Mesodermal cell (in vitro differentiated cells): ENCODE data around the gene SLC12A9.

Source experiments
- H3K27ac ChIP-seq: 2 replicates; pipeline ENCODE4 v1.7.0; 2013; ENCODE audit warnings: mild to moderate bottlenecking, low read depth, low read length, moderate library complexity; ENCODE audit not compliant: severe bottlenecking
- H3K36me3 ChIP-seq: 2 replicates; pipeline ENCODE4 v1.7.1; 2013; ENCODE audit warnings: mild to moderate bottlenecking, low read length, moderate library complexity; ENCODE audit not compliant: control insufficient read depth, insufficient read depth
- H3K4me1 ChIP-seq: one replicate; pipeline ENCODE4 v1.7.1; 2013; ENCODE audit warnings: mild to moderate bottlenecking, low read length; ENCODE audit not compliant: insufficient read depth, control insufficient read depth, poor library complexity, severe bottlenecking
- H3K4me3 ChIP-seq: 2 replicates; pipeline ENCODE4 v1.7.0; 2013; ENCODE audit warnings: low read length, control low read depth, mild to moderate bottlenecking; ENCODE audit not compliant: insufficient read depth, poor library complexity, severe bottlenecking; ENCODE audit errors: extremely low read depth
- H3K9me3 ChIP-seq: 2 replicates; pipeline ENCODE4 v1.7.1; 2013; ENCODE audit warnings: mild to moderate bottlenecking, low read length, moderate library complexity; ENCODE audit not compliant: control insufficient read depth
- WGBS, 2 experiments: methylation state at CpG; one replicate each; pipeline ENCODE4 v1.1.5; 2013; ENCODE audit warnings: missing lambda C conversion rate in 2 of 2; ENCODE audit not compliant: insufficient coverage in 2 of 2; 5-methylcytosine and 5-hydroxymethylcytosine counted together

SLC12A9 gene

GRCh38 chr7:100875356-100875751, 22.8 kb downstream of the SLC12A9 start:
- peak overlapping the region; percentile 93 for H3K27ac ChIP-seq
- peak overlapping the region; percentile 100 for H3K4me3 ChIP-seq
- peaks cover 22% of the 10 kb centered on the region for H3K4me1 ChIP-seq
- H3K9me3 ChIP-seq, result no peaks in the 10 kb centered on the region
- H3K36me3 ChIP-seq, result peaks cover 86% of the 10 kb centered on the region
- WGBS, 2 experiments, result 0% methylated on average over 24 of the region's 39 CpGs

GRCh38 chr7:100878013-100878412, 25.5 kb downstream of the SLC12A9 start:
- no peaks in the 10 kb centered on the region for H3K9me3 ChIP-seq
- no peak overlapping the region for H3K27ac ChIP-seq
- peaks cover 31% of the 10 kb centered on the region for H3K4me1 ChIP-seq
- no peak overlapping the region for H3K4me3 ChIP-seq
- H3K36me3 ChIP-seq, result peaks cover 88% of the 10 kb centered on the region
- 88% methylated on average over 7 of the region's 7 CpGs for WGBS, 2 experiments

- no peaks in the 10 kb centered on the region for H3K9me3 ChIP-seq
- no peak overlapping the region for H3K27ac ChIP-seq
- peaks cover 88% of the 10 kb centered on the region for H3K36me3 ChIP-seq
- 85 to 96% methylated on average over 5 to 6 of the region's 6 CpGs for WGBS, 2 experiments
- peaks cover 34% of the 10 kb centered on the region for H3K4me1 ChIP-seq
- H3K4me3 ChIP-seq, result no peak overlapping the region
Measured at GRCh38 chr7:100878685-100879084, 26.2 kb downstream of the SLC12A9 start.

GRCh38 chr7:100879685-100880261, 27.3 kb downstream of the SLC12A9 start:
- Histone ChIP-seq H3K4me3 (no peak overlapping the region), H3K27ac (no peak overlapping the region), H3K9me3 (no peaks in the 10 kb centered on the region), H3K4me1 (peaks cover 39% of the 10 kb centered on the region), H3K36me3 (peaks cover 90% of the 10 kb centered on the region)
- 91% methylated on average over 11 of the region's 11 CpGs for WGBS, 2 experiments

- WGBS, 2 experiments, result 96 to 100% methylated on average over 6 to 7 of the region's 7 CpGs
- Histone ChIP-seq H3K27ac (no peak overlapping the region), H3K4me1 (peaks cover 39% of the 10 kb centered on the region), H3K4me3 (no peak overlapping the region), H3K36me3 (peaks cover 99% of the 10 kb centered on the region), H3K9me3 (no peaks in the 10 kb centered on the region)
Measured at GRCh38 chr7:100880645-100881044, 28.1 kb downstream of the SLC12A9 start.

GRCh38 chr7:100881136-100881535, 28.6 kb downstream of the SLC12A9 start:
- peaks cover 100% of the 10 kb centered on the region for H3K36me3 ChIP-seq
- no peaks in the 10 kb centered on the region for H3K9me3 ChIP-seq
- H3K4me1 ChIP-seq, result peaks cover 36% of the 10 kb centered on the region
- H3K27ac ChIP-seq, result no peak overlapping the region
- no peak overlapping the region for H3K4me3 ChIP-seq
- WGBS, 2 experiments, result 91 to 98% methylated on average over 13 to 17 of the region's 20 CpGs

- Histone ChIP-seq H3K9me3 (no peaks in the 10 kb centered on the region), H3K4me1 (peaks cover 29% of the 10 kb centered on the region), H3K36me3 (peaks cover 100% of the 10 kb centered on the region), H3K27ac (no peak overlapping the region), H3K4me3 (no peak overlapping the region)
- WGBS, 2 experiments, result 94 to 98% methylated on average over 7 of the region's 9 CpGs
Measured at GRCh38 chr7:100882201-100882600, 29.7 kb downstream of the SLC12A9 start.

GRCh38 chr7:100882785-100883526, 30.4 kb downstream of the SLC12A9 start:
- peaks cover 31% of the 10 kb centered on the region for H3K4me1 ChIP-seq
- WGBS, 2 experiments, result 97% methylated on average over 18 to 20 of the region's 24 CpGs
- no peak overlapping the region for H3K27ac ChIP-seq
- H3K36me3 ChIP-seq, result peaks cover 100% of the 10 kb centered on the region
- no peaks in the 10 kb centered on the region for H3K9me3 ChIP-seq
- no peak overlapping the region for H3K4me3 ChIP-seq

- no peak overlapping the region for H3K4me3 ChIP-seq
- 93 to 95% methylated on average over 18 to 24 of the region's 29 CpGs for WGBS, 2 experiments
- H3K27ac ChIP-seq, result no peak overlapping the region
- peaks cover 90% of the 10 kb centered on the region for H3K36me3 ChIP-seq
- peaks cover 22% of the 10 kb centered on the region for H3K4me1 ChIP-seq
- no peaks in the 10 kb centered on the region for H3K9me3 ChIP-seq
Measured at GRCh38 chr7:100884736-100885439, 32.4 kb downstream of the SLC12A9 start.

GRCh38 chr7:100885440-100886141, 33.1 kb downstream of the SLC12A9 start:
- Histone ChIP-seq H3K9me3 (no peaks in the 10 kb centered on the region), H3K27ac (no peak overlapping the region), H3K4me3 (no peak overlapping the region), H3K36me3 (peaks cover 83% of the 10 kb centered on the region), H3K4me1 (peaks cover 22% of the 10 kb centered on the region)
- 95 to 97% methylated on average over 15 to 21 of the region's 22 CpGs for whole genome bisulfite sequencing, 2 experiments
